SK-N-SH (cell line): Measurements from ENCODE around the gene SPTBN5.

Experiments used
- ELF1 ChIP-seq: IDR thresholded peaks from 2 replicates; pipeline ENCODE4 v1.4.0; 2012
- EP300 ChIP-seq, 2 experiments: IDR thresholded peaks; 2 replicates each; pipeline versions ENCODE4 v1.4.0 to v1.6.1; 2012; ENCODE audit warnings: borderline replicate concordance in 1 of 2, low read depth in 1 of 2, low read length in 1 of 2
- FOXM1 ChIP-seq: IDR thresholded peaks from 2 replicates; pipeline ENCODE4 v1.4.0; 2012; ENCODE audit warnings: low read depth, mild to moderate bottlenecking
- SMC3 ChIP-seq: IDR thresholded peaks from 2 replicates; pipeline ENCODE4 v1.6.1; 2012; ENCODE audit warnings: low read depth, low read length, improper control_type of control experiment
- TAF1 ChIP-seq: IDR thresholded peaks from 2 replicates; pipeline ENCODE4 v1.6.1; 2012; ENCODE audit warnings: low read depth, mild to moderate bottlenecking, low read length, moderate library complexity, borderline replicate concordance
- TF ChIP-seq, protein P1 (sequence below): fragments of 200-600 bp; sonication (generic); IDR thresholded peaks from 2 replicates; pipeline ENCODE4 v1.6.1; 2017; ENCODE audit warnings: antibody characterized with exemption, mild to moderate bottlenecking, moderate library complexity

DNA sequence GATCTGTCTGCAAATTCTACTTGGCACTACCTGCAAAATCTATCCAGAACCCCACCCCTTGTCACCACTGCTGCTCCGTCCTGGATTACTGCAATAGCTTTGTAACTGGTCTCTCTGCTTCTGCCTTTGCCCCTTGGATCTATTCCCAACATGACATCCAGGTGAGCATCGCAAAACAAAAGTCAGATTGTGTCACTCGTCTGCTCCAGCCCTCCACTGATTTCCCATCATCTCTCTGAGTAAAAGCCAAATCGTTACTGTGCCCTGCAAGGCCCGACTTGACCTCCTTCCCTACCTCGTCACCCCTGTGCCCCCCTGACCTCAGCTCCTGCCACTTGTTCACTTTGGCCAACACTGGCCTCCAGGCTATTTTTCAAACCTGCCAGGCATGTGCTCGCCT, 9.4 kb downstream of the SPTBN5 start:
- TF ChIP-seq SMC3 (no peak), ELF1 (no peak), TAF1 (no peak), EP300 (IDR thresholded peaks at IDR 0.05; ENCODE audit: borderline replicate concordance in 1 of 2, low read depth in 1 of 2, low read length in 1 of 2) (no peak), FOXM1 (no peak)
- TF ChIP-seq, protein P1, sequence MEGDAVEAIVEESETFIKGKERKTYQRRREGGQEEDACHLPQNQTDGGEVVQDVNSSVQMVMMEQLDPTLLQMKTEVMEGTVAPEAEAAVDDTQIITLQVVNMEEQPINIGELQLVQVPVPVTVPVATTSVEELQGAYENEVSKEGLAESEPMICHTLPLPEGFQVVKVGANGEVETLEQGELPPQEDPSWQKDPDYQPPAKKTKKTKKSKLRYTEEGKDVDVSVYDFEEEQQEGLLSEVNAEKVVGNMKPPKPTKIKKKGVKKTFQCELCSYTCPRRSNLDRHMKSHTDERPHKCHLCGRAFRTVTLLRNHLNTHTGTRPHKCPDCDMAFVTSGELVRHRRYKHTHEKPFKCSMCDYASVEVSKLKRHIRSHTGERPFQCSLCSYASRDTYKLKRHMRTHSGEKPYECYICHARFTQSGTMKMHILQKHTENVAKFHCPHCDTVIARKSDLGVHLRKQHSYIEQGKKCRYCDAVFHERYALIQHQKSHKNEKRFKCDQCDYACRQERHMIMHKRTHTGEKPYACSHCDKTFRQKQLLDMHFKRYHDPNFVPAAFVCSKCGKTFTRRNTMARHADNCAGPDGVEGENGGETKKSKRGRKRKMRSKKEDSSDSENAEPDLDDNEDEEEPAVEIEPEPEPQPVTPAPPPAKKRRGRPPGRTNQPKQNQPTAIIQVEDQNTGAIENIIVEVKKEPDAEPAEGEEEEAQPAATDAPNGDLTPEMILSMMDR: no peak
